Activated CD4-positive, alpha-beta T cell treated with anti-CD3 and anti-CD28 coated beads, Interleukin-2, amount 50 U/mL, for 48 hours (primary cell): ENCODE measurements around the gene ABCA4.

Source experiments
- DNase-seq, 2 experiments: peaks; one replicate each; pipeline ENCODE4 v3.0.0-alpha.2; 2020

ABCA4 gene

DNA sequence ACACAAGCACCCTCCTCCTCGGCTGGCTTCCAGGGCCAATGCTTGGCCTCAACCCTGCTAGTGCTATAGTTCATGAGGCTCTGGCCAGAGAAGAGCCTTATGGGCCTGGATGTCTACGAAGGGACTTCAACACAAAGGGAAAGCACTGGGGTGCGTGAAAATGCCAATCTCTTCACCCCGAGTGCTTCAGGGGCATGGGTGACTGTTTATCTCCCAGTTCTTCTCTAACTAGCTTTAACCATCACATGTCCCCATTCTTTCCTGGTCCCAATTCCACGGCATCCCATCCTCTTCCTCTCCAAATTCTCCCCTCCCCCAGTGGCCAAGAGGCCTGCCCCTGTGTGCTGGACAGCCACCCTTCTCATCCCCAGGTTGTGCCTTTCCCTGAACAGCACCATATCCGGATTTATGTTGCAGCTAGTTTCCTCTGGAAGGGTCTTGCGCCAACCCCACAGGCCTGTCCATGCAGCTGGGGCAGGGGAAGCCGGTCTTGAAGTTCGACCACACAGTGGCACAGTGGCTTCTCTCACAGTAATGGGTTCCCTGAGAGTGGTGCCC, 16.7 kb downstream of the ABCA4 start:
- no peak for DNase-seq

DNA sequence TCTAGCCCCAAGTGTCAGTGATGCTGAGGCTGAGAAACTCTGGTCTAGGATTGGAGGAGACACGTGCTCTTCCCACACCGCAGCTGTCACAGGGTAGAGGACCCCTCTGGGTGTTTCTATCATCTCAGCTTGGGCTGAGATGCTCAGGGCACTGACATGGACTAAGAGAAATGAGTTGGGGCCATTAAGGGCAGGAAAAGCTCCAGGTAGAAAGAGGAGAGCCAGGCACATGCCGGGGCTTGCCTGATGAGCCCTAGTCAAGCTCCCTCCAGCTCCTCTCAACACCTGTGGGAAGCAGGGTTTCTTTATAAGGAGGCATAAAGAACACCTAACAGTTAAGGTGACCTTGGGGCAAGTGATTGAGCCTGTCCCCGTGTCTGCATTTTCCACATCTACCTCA, 17.3 kb downstream of the ABCA4 start:
- DNase-seq: no peak

DNA sequence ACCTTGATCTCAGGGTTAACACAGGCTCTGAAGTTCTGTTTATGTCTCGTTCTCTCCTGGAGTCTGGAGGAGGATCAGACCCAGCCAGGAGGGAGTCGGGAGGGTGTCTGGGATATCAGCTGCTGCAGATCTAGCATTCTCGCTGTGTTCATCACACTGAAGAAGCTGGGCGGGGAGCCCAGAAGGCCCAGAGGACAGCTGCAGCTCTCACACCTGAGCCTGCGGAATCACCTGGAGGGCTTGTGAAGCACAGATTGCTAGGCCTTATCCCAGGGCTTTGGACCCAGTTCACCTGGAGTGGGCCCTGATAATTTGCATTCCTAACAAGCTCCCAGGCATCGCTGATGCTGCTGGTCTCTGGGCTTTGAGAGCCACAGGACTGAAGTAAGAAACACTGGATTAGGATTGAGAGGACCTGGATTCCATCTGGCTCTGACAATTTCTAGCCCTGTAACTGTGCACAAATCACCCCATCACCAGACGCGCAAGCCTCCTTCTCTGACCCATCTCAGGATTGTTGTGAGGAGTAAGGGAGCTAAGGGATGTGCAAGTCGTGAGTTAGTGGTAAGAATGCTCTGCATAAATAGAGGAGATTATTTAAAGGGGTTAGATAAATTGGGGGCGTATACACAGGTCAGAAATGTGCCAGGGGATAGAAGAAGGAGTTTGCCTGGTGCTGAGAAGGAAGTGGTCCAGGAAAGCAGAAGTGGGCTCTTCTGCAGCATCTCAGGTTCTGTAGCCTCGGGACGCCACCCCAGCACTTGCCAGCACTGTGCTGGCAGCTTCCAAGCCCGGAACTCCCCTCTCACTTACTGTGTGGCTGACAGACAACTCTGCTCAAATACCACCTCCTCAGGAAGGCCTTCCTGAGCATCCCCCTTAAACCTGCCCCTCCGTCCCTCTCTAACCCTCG, 19.1 kb downstream of the ABCA4 start:
- no peak for DNase-seq

DNA sequence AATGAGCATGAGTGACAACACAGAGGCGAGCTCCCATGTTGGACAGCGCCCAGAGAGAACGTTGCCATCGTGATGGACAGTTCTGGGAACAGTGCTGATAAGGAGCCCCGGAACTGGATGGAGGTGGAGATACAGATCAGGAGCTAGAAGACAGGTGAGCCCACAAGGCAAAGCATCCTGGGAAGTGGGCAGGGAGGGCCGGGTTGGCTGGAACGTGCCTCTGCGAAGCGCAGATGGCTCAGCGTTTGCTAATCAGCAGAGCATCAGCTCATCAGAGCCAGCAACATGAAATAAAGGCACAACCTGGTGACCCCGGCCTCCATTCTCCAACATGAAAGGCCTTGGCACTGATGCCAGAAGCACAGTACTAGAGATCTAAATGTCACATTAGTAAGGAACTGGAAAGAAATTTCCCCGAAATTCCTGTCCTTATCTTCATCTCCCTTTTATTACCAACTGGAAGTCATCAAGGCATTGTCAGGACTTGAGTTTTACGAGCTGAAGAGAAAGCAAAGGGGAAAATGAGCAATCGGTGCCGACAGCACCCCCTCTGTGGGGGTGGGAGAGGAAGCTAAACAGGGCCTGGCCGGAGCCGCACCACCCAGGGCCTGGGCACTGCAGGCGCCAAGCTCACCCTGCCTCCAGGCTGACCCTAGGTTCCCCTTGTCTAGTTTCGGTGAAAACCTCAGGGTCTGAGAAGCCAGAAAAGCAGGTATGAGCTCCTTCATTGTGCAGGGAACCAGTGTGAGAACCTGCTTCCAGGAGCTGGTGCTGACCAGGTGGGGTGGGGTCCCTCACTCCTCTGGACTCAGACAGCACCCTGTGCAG, 19.9 kb downstream of the ABCA4 start:
- no peak for DNase-seq

DNA sequence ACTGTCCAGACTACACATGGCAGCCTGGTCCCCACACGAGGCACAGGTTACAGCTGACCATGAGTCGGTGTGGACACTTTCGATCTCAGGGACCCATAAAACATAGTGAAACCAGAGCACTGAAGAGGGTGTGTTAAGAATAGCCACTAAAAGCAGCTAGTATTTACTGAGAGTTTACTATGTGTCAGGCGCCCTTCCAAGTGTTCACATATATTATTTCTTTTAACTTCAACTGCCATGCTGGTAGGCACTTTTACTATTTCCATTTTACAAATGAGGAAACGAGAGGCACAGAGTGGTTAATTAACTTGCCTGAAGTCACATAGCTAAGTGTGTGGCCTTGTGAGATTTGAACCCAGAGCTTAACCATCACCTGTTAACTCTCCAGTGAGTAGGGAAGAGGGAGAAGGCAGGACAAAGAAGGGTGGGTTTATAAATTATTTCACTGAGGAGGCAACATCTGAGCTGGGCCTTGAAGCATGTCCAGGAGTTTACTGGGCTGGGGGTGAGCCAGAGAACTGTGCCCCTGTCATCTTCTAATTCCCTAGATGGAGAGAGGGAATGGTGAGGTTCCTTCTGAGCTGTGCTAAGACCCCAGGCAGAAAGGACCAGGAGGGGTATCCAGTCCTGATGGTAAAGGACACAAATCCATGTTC, 20.7 kb downstream of the ABCA4 start:
- no peak for DNase-seq

DNA sequence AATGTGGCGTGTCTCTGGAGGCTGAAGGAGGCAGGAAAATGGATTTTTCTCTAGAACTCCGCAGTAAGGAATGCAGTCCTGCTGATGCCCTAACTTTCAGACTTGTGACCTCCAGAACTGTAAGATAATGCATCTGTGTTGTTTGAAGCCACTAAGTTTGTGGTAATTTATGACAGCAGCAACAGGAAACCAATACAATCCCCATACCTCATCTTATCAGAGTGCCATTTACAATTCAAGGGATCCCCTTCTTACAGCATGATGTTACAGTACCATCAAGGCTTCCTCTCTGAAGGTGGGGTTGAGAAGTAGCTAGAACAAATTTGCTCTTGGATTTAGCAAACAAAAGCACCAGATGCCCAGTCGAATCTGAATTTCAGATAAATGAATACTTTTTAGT, 21.6 kb downstream of the ABCA4 start:
- DNase-seq: no peak

DNA sequence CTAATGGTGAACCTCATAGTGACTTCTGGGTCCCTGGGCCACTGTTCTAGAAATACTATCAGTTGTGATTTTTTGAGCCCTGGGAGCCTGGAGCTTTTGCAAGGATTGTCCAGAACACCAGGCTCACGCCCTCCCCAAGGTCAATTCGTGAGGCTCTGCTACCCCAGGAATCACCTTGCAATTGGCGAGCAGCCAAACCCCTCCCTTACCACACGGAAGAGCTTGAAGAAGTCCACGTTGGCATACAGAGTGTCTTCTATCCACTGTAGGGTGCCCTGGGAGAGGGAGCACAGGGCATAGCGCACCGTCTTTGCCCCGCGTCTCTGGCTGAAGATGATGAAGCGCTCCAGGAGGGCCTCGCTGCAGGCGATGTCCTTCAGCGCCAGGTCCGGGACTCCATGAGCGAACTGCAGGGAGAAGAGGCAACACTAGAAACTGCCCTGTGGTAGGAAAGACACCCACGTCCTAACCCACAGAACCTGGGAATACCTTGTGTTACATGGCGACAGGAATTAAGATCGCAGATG, 22.3 kb downstream of the ABCA4 start:
- DNase-seq: no peak

DNA sequence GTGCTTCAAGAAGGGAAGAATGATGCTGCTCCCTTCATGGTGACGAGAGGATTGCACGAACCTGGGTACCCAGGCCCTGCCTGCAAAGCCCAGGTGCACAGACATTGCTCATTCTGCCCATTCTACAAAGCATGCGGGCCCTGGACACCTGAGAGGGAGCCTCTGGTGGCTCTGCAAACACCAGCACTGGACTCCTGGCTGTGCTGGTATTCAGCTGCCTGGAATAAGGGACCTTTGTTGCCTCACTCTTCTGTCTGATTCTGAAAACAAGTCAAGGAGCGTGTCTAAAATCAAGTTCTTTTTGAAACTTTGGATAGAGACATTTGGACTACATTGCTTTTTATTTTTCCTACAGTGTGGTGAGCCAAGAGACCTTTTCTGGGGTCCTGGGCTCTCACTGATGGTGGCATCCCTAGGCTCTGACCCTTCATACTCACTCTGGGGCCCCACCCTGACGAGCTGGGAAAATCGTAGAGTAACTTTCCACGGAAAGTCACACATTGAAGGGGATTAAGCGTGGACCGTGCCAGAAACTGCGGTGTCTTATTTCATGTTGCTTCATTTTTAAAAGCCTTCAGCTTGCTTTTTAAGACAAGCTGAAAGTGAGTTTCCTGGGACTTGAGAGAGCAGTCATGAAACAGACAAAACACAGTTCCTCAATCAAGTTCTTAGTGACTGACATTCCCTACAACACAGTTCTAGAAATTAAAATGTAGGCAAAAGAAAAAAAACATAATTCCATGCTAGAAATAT, 24.0 kb downstream of the ABCA4 start:
- no peak for DNase-seq

DNA sequence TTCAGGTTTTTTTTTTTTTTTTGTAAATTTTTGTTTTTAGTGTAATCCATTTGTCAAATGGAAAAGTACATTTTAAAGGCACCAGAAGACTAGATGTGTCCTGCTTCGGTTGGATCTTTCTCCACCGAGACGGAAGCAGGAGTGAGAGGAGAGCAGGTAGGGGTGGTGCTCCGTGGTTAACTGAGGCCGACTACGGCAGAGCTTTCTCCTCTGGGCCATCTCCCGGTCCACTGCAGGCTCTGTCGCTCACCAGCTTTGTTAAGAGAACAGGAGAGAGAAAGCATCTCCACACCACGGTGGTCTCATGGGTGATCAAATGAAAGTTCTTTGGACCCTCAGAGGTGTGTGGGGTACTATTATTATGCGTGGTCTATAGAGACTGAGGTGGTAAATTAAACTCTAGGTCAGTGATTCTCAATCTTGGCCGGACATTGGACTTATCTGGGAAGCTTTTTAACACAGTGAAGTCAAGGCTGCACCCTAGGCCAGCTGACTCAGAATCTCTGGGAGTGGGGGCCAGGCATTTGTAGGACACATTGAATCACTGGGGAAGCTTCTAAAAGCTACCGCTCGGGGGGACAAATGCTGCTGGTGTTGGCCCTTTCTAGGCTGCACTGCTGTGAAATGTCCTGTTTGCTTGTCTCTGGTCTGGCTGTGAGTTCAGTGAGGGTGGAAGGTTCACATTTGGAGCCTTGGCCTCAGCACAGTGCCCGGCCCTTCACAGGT, 25.0 kb downstream of the ABCA4 start:
- no peak for DNase-seq

DNA sequence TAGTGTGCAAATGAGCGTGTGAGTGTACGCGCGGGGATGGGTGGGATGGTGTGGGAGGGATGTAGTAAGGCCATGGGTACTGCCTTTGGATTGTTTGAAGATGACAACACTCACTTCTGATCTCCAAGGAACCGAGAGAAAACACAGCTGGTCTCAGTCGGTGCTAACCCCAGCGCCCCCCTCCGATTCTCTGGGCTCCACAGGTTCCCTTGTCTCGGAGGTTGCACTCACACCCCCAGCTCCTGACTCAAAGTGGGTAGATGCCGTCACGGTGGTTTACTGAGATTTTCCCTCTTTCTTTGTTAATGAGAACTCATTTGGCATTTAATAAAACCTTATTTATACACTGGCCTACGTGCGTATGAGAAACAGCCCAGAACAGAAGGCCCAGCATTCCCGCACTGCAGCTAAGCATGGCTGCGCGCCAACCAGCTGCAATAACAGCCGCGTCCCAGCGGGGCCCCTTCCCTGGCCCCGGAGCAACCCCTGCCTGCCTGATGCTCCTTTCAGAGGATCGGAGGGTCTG, 25.8 kb downstream of the ABCA4 start:
- DNase-seq: no peak

DNA sequence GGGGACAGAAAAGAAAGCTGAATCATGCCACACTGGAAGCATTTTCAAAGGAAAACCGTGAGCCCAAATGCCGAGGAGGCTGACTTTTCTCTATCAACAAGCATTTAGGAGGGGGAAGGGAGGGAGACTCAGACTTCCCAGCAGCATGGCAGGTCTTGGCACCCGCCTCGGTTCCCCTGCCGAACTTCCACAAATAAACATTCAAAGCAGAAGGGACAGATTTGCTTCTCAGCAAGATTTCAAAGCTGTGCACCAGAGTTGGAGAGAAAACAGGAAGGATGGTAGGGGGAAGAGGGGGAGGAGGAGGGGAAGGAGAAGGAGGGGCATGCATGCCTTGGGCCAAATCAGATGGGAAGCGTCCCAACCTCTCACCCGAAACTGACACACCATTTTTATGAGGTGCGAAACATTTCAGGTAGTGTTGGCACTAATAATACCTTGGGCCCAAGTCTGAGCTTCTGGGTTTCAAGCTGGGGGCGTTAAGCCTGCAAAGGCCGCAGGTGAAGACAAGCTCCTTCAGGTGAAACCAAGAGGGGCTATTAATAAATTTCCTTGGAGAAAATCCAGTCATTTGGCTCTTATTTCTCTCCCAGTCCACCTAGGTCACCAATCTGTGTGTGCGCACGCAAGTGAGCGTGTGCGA, 26.4 kb downstream of the ABCA4 start:
- no peak for DNase-seq

DNA sequence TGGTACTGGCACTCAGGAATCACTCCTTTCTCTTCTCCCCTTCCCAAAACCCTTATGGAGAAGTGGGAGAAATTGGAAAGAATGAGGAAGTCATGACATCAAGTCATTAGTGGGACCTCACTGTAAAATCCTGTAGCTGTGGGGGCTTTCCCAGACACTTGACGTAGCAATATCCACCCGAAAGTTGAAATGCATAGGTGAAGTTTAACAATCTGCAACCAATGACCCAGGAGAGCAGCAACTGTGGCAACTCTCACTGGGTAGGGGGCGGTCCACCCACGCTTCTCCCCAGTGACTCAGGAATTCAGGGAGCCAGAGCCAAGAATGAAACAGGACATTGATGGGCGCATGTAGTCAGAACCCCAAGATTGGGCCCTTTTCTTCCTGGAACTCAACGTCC, 27.0 kb downstream of the ABCA4 start:
- no peak for DNase-seq

DNA sequence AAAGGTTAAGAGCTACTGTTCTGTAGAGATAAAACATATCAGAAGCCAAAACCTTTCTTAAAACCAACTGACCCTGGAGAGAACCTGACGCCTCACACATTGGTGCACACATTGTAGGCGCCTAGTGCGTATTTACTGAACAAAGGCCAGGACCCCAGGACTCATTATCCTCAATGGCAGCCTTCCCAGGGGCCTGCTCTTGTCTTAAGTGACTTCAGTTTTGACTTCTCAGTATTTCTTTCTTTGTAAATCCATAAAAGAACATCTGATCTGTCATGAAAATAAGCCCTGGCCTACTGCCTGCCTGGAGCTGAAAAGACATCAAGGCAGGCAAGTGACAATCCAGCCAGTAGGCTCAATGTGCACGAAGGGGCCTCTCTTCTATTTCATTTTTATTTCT, 27.6 kb downstream of the ABCA4 start:
- DNase-seq: no peak

DNA sequence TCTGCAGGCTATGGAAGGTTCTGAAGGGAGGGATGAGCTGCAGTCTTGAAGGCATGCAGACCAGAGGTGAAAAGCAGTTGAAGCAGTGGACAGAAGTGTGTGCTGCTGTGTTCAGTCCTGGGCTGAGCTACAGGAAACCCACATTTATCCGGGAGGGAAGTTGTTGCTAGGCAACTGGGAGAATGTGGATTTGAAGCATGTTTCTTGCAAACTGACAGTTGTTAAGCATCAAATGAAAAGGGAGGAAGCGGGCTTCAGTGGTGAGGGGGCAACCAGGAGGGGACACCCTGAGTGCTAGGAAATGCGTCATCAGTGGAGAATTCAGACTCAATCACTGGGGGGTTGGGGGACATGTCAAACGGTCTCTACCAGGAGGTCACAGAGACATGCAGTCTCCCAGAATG, 28.7 kb downstream of the ABCA4 start:
- no peak for DNase-seq

DNA sequence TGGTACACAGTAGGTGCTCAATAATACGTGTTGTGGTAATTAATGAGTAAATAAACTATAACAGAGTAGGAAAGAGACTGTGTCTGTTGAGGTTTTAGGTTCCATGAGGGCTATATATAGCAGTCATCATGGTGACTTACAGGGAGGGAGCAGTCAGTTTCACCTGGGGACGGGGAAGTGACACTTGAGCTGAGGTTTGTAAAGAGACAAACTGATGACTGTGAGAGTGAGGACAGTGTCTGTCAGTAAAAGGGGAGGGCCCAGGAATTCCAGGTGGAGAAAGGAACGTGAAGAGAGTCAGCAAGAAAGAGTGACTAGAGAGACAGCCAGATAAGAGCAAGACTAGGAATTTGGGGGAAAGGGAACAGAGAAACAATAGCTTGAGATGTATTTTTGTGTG, 30.2 kb downstream of the ABCA4 start:
- DNase-seq: no peak

DNA sequence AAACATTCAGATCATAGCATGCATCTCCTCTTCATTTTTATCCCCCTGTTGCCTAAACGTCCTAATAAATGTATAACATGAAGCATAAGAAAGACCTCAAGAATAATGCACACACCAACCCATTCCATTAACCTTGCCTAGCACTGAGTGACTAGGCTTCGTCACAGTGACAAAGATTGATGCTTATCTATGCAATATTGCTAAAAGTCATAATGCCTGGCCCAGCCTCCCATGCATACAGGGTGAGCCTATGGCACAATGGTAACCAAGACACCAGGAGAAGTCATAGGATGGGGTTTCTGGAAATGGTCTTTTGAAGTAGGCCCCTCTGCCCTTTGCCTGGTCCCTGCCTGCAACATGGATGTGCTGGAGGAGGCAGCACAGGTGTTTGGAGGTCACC, 33.8 kb downstream of the ABCA4 start:
- DNase-seq: no peak

DNA sequence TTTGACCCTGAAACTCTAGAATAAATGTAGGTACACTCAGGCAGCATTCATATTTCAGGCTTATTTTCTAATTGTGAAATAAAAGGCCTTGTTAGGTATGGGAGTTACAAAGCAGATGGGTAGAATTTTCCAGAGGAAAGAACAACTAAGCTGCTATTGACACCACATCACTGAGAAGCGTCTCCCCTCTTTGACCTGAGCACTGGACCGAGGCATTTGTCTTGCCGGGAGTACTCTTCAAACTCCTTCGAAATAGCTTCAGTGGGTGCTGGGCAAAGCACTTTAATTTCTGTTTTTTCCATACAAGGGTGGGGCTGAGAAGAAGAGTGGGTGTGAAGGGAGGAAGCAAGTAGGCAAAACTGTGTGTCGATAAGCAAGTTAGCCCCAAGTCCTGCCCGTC, 36.4 kb downstream of the ABCA4 start:
- DNase-seq: no peak

DNA sequence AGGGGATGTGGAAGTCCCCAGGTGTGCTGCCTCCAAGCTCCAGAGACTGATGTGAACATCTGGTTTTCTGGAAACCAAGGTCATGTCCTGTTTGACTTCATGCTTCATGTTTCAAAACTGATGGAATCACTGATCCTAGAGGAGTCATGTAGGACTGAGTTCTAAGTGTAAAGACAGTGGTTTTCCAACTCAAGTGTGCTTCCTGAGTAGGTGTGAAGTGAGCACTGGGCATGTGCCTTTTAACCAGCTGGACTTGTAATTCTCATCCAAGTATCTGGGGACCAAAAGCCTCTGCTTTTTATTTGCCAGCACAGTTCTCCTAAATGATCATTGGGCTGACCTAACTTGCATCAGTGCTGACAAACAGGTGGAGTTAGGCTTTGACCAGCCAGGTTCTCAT, 36.9 kb downstream of the ABCA4 start:
- DNase-seq: no peak

DNA sequence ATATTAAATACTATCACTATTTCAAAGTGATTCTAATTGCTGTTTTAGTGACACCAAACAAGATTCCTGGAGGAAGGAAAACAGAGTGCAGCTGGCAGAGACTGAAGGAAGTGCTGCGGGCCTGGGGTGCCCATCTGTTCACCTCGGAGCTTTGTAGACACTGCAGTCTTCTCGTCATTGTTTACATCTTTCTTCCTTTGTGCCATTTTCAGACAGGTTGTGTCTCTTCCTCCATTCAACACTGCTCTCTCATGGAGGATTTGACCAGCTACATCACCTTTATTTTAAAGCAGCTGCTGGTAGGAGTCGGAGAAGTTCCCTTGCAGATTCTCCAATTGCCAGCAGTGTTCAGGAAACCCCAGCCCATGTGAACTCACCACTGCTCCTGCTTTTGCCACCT, 37.3 kb downstream of the ABCA4 start:
- DNase-seq: no peak

DNA sequence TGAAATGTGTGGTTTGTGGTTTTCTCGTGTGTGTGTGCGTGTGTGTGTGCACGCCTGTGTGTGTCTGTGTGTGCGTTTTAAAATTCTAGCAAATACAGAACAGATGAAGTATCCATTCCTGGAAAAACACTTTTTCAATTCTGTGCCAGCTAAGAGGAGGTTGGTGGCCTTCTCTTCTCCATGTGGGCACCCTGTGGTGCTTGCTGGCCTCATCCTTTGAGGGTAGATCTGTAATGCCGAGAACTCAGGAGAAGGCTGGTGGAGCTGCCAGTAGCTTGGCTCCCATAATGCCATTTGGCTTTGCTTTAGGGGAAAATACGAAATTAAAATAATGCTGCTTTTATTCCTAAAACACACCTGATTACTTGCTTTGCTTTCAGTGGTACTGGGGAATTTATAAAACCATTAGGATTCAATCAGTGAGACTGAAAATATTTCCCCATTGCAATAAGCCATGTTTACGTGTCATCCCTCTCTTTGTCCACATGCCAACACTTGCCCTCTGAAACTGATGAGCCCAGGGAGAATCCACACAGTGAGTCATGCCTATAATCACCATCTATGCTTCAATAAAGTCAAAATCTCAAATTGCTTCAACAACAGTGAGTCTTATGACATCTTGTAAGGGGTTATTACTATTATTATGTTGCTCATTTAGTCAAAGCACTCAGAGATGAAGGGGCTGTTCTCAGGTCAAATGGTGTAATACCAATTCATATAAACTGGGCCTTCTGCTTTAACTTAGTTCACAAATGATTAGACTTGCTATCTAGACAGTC, 39.2 kb downstream of the ABCA4 start:
- DNase-seq: no peak
